Endothelial cell of umbilical vein (primary cell): Measurements from ENCODE around the gene MACROD2. TPM values are rescaled to one million over a fixed set of nuclear protein-coding genes. Genes with fewer than 3 reads are reported as not detected.

Experiments used
- BruUV-seq: library from RNA; stranded (reverse); fragments of 400-500 nt; replicated peaks from 2 replicates; lab custom pipeline; 2021; lab: Mats Ljungman, UMichigan
- CTCF ChIA-PET: fragments of 300-600, 350-600 bp; sonication (Branson Sonifier 250); formaldehyde crosslinking; loops from one replicate; lab custom pipeline; 2021; ENCODE audit warnings: antibody characterized with exemption, inconsistent platforms; lab: Charles Lee
- POLR2A ChIA-PET: fragments of 300-600, 350-600 bp; sonication (Branson Sonifier 250); formaldehyde crosslinking; loops from one replicate; lab custom pipeline; 2021; ENCODE audit warnings: antibody characterized with exemption, inconsistent platforms; lab: Charles Lee
- DNase-seq: peaks from one replicate; pipeline ENCODE4 v3.0.0-alpha.2; 2011; ENCODE audit warnings: low read depth, low spot score
- FAIRE-seq: peaks from 2 replicates; lab custom pipeline; 2011; peaks lifted over from hg19 to GRCh38; lab: Jason Lieb, UNC
- H2AFZ ChIP-seq: 2 replicates; pipeline ENCODE4 v1.6.0; 2012; ENCODE audit warnings: low read depth, low read length, control low read depth, inconsistent platforms
- H3K27ac ChIP-seq: 2 replicates; pipeline ENCODE4 v1.5.1; 2011; ENCODE audit warnings: low read depth, mild to moderate bottlenecking, control low read depth, low read length, moderate library complexity; ENCODE audit not compliant: insufficient read depth
- H3K27me3 ChIP-seq, 2 experiments: 2 replicates each; pipeline versions ENCODE4 v1.6.0 to v1.6.1; 2011; ENCODE audit warnings: low read length in 2 of 2, mixed read lengths in 1 of 2; ENCODE audit not compliant: control insufficient read depth in 2 of 2, insufficient read depth in 2 of 2
- H3K36me3 ChIP-seq, 2 experiments: 2 replicates in 1 of 2; 3 replicates in 1 of 2; pipeline ENCODE4 v1.5.1; 2011; ENCODE audit warnings: low read length in 2 of 2, mild to moderate bottlenecking in 1 of 2, moderate library complexity in 1 of 2; ENCODE audit not compliant: control insufficient read depth in 2 of 2, insufficient read depth in 2 of 2; ENCODE audit errors: extremely low read depth in 1 of 2
- H3K4me1 ChIP-seq: 3 replicates; pipeline ENCODE4 v1.5.1; 2011; ENCODE audit warnings: mild to moderate bottlenecking, low read length; ENCODE audit not compliant: control insufficient read depth, insufficient read depth; ENCODE audit errors: extremely low read depth
- H3K4me2 ChIP-seq: 2 replicates; pipeline ENCODE4 v1.6.1; 2011; ENCODE audit warnings: low read length, control low read depth, mixed read lengths; ENCODE audit not compliant: insufficient read depth
- H3K4me3 ChIP-seq, 3 experiments: fragments of 200-600 bp in 1 of 3; sonication (generic), shearing (Covaris generic) in 1 of 3; replicated peaks in 1 of 3; 2 replicates each; pipeline ENCODE4 v1.5.1; 2011 to 2016; ENCODE audit warnings: control low read depth in 3 of 3, low read length in 3 of 3, mild to moderate bottlenecking in 2 of 3, inconsistent platforms in 1 of 3, low read depth in 1 of 3, moderate library complexity in 1 of 3; ENCODE audit not compliant: insufficient read depth in 1 of 3
- H3K79me2 ChIP-seq: 2 replicates; pipeline ENCODE4 v1.6.0; 2012; ENCODE audit warnings: low read length, inconsistent platforms; ENCODE audit not compliant: control insufficient read depth, insufficient read depth
- H3K9ac ChIP-seq: replicated peaks from 2 replicates; pipeline ENCODE3; 2011; ENCODE audit warnings: low read length, control low read depth; ENCODE audit not compliant: insufficient read depth; ENCODE audit errors: extremely low read depth
- H3K9me1 ChIP-seq: replicated peaks from 3 replicates; pipeline ENCODE4 v1.6.0; 2011; ENCODE audit warnings: mild to moderate bottlenecking, low read length; ENCODE audit not compliant: control insufficient read depth, insufficient read depth; ENCODE audit errors: extremely low read depth
- H3K9me3 ChIP-seq: replicated peaks from 2 replicates; pipeline ENCODE4 v1.5.1; 2012; ENCODE audit warnings: low read length, inconsistent platforms; ENCODE audit not compliant: control insufficient read depth, insufficient read depth
- H4K20me1 ChIP-seq: replicated peaks from 2 replicates; pipeline ENCODE3; 2011; ENCODE audit warnings: mild to moderate bottlenecking, low read length; ENCODE audit not compliant: control insufficient read depth, insufficient read depth; ENCODE audit errors: extremely low read depth
- CTCF ChIP-seq, 2 donors: IDR thresholded peaks; 1 replicate in 1 of 2; 2 replicates in 1 of 2; pipeline ENCODE4 v1.5.1; 2011; ENCODE audit warnings: low read length in 2 of 2, mild to moderate bottlenecking in 2 of 2, moderate library complexity in 2 of 2, control low read depth in 1 of 2, inconsistent platforms in 1 of 2, low read depth in 1 of 2; ENCODE audit not compliant: insufficient read depth in 1 of 2; ENCODE audit errors: extremely low read depth in 1 of 2
- EZH2 ChIP-seq: IDR thresholded peaks from 2 replicates; pipeline ENCODE4 v1.6.1; 2012; ENCODE audit warnings: borderline replicate concordance, low read depth, mild to moderate bottlenecking, moderate library complexity, low read length, inconsistent platforms; ENCODE audit not compliant: severe bottlenecking
- FOS ChIP-seq: IDR thresholded peaks from 2 replicates; pipeline ENCODE4 v1.6.1; 2011; ENCODE audit warnings: mild to moderate bottlenecking, low read length, moderate library complexity, borderline replicate concordance; ENCODE audit not compliant: insufficient read depth
- GATA2 ChIP-seq: IDR thresholded peaks from 2 replicates; pipeline ENCODE4 v1.7.0; 2011; ENCODE audit warnings: low read depth, mild to moderate bottlenecking, moderate library complexity, mixed read lengths, low read length; ENCODE audit not compliant: insufficient read length, insufficient read depth
- JUN ChIP-seq: IDR thresholded peaks from 2 replicates; pipeline ENCODE4 v1.6.1; 2011; ENCODE audit warnings: borderline replicate concordance, low read depth; ENCODE audit not compliant: insufficient read length, insufficient read depth
- MAX ChIP-seq: IDR thresholded peaks from 2 replicates; pipeline ENCODE4 v1.6.1; 2011; ENCODE audit not compliant: insufficient read depth, insufficient read length
- MYC ChIP-seq: IDR thresholded peaks from one replicate; pipeline ENCODE4 v1.6.1; 2011; ENCODE audit warnings: mild to moderate bottlenecking, low read depth, low read length
- POLR2A ChIP-seq: IDR thresholded peaks from 2 replicates; pipeline ENCODE4 v1.6.1; 2012; ENCODE audit warnings: low read depth, mild to moderate bottlenecking, control low read depth, low read length
- POLR2AphosphoS5 ChIP-seq: IDR thresholded peaks from 2 replicates; pipeline ENCODE4 v1.6.1; 2012; ENCODE audit warnings: low read depth, mild to moderate bottlenecking, control low read depth, low read length, moderate library complexity; ENCODE audit not compliant: insufficient read depth
- dilution Hi-C: fragments of 300-500 bp; cut with MboI; formaldehyde crosslinking; loops from one replicate; pipeline ENCODE4 v1.15.0; 2019; ENCODE audit warnings: low sequenced_read_pairs; ENCODE audit not compliant: extremely low pct_ligation_motif_present
- intact Hi-C: fragments of 100-400 bp; cut with micrococcal nuclease; formaldehyde crosslinking; loops from one replicate; pipeline ENCODE4 v1.10.0; 2022
- polyA plus RNA-seq, 4 experiments: library from polyadenylated mRNA; depleted of rRNA in 3 of 4; stranded (reverse) in 3 of 4; unstranded in 1 of 4; fragments of >200 nt; gene quantifications; 2 replicates each; pipeline versions ENCODE4 v1.2.1 to v1.2.3, GENCODE V29; 2011 to 2012; ENCODE audit warnings: missing spikeins in 1 of 4
- total RNA-seq: library from RNA; stranded (reverse); gene quantifications from 2 replicates; pipeline ENCODE4 v1.2.3, GENCODE V29; 2021

The MACROD2 gene
- total and polyA plus RNA-seq, 2 donors (not counting 3 experiments of a cell fraction or from before 2014, with no cell fraction given), result 0.11 to 0.73 TPM

GRCh38 chr20:15364781-15365180 lies 1369.5 kb downstream of the MACROD2 start:
- Histone ChIP-seq H3K27ac (no peak overlapping the region), H3K36me3 (no peaks in the 10 kb centered on the region), H3K27me3 (no peaks in the 10 kb centered on the region), H3K79me2 (no peaks in the 10 kb centered on the region), H4K20me1 (no peaks in the 10 kb centered on the region), H3K4me1 (no peaks in the 10 kb centered on the region), H3K4me3 (no peak overlapping the region), H3K4me2 (no peak overlapping the region), H3K9me1 (no peaks in the 10 kb centered on the region), H3K9ac (no peak overlapping the region), H2AFZ (no peak overlapping the region), H3K9me3 (no peaks in the 10 kb centered on the region)
- TF ChIP-seq GATA2 (no peak), FOS (no peak), POLR2AphosphoS5 (no peak), MYC (no peak), CTCF (IDR thresholded peaks at IDR 0.05; ENCODE audit: extremely low read depth in 1 of 2, insufficient read depth in 1 of 2, low read depth in 1 of 2, low read length in 2 of 2) (no peak), EZH2 (no peak), MAX (no peak), JUN (no peak), POLR2A (no peak)
- CTCF ChIA-PET, result no interaction called here
- no TSS peak for BruUV-seq
- intact Hi-C loops, result no loop called here
- dilution Hi-C loops, result no loop called here
- no peak for FAIRE-seq
- POLR2A ChIA-PET, result no interaction called here
- no peak for DNase-seq
